K562 (cell line): ENCODE measurements around the gene TTC13. TPM values are rescaled to one million over a fixed set of nuclear protein-coding genes. Genes with fewer than 3 reads are reported as not detected.

Source experiments
- AFF1 ChIP-seq, 2 experiments: fragments of 450-650 bp; IDR thresholded peaks; 2 replicates each; pipeline ENCODE4 v1.6.1; 2018; ENCODE audit warnings: mild to moderate bottlenecking in 2 of 2, low read depth in 1 of 2; ENCODE audit not compliant: partially characterized antibody in 2 of 2
- CREB3L1 ChIP-seq: fragments of 450-650 bp; IDR thresholded peaks from 2 replicates; pipeline ENCODE4 v1.6.1; 2014; ENCODE audit warnings: low read depth, mild to moderate bottlenecking, moderate library complexity, borderline replicate concordance
- DDX20 ChIP-seq: fragments of 450-650 bp; IDR thresholded peaks from 2 replicates; pipeline ENCODE4 v1.6.1; 2016; ENCODE audit warnings: missing genetic modification characterization, low read depth, mild to moderate bottlenecking, missing compliant biosample characterization, moderate library complexity
- EP300 ChIP-seq: IDR thresholded peaks from 2 replicates; pipeline ENCODE4 v1.6.1; 2012; ENCODE audit warnings: low read length, improper control_type of control experiment
- ETV5 ChIP-seq: sonication (generic); formaldehyde crosslinking; IDR thresholded peaks from 2 replicates; pipeline ENCODE4 v1.4.0; 2020; ENCODE audit warnings: low read depth, mild to moderate bottlenecking, missing genetic modification reagents
- EZH2 ChIP-seq: IDR thresholded peaks from 2 replicates; pipeline ENCODE4 v1.6.1; 2012; ENCODE audit warnings: low read depth, mild to moderate bottlenecking, inconsistent platforms, low read length, borderline replicate concordance
- FOXA1 ChIP-seq: fragments of 450-650 bp; IDR thresholded peaks from 2 replicates; pipeline ENCODE4 v1.6.1; 2016; ENCODE audit warnings: mild to moderate bottlenecking, borderline replicate concordance
- HNRNPH1 ChIP-seq: fragments of 200-400 bp; formaldehyde crosslinking; optimal IDR thresholded peaks from 2 replicates; pipeline ENCODE3; 2017; ENCODE audit warnings: low read depth, mild to moderate bottlenecking, low read length, moderate library complexity
- KLF16 ChIP-seq: IDR thresholded peaks from 2 replicates; pipeline ENCODE4 v1.6.1; 2016; ENCODE audit warnings: antibody characterized with exemption
- MBD1 ChIP-seq: fragments of 250-450 bp; sonication (Bioruptor Pico); IDR thresholded peaks from 2 replicates; pipeline ENCODE4 v1.8.0; 2022; ENCODE audit warnings: inconsistent platforms
- SP1 ChIP-seq: sonication (generic); formaldehyde crosslinking; IDR thresholded peaks from 2 replicates; pipeline ENCODE4 v1.8.1; 2022; ENCODE audit warnings: mild to moderate bottlenecking, missing genetic modification reagents
- SREBF2 ChIP-seq: sonication (generic); formaldehyde crosslinking; IDR thresholded peaks from 2 replicates; pipeline ENCODE4 v1.4.0; 2020; ENCODE audit warnings: mild to moderate bottlenecking, missing genetic modification reagents
- SRSF7 ChIP-seq: fragments of 200-400 bp; formaldehyde crosslinking; optimal IDR thresholded peaks from 2 replicates; pipeline ENCODE3; 2017; ENCODE audit warnings: mild to moderate bottlenecking, low read depth, low read length
- TAF1 ChIP-seq: IDR thresholded peaks from 2 replicates; pipeline ENCODE4 v1.6.1; 2011; ENCODE audit warnings: mild to moderate bottlenecking, low read length, moderate library complexity; ENCODE audit not compliant: insufficient read depth, control insufficient read depth, severe bottlenecking; ENCODE audit errors: extremely low read depth
- YY1 ChIP-seq, 3 experiments: IDR thresholded peaks; 2 replicates each; pipeline ENCODE4 v1.6.1; 2011; ENCODE audit warnings: low read length in 2 of 3, mild to moderate bottlenecking in 2 of 3, moderate library complexity in 2 of 3, borderline replicate concordance in 1 of 3, control low read depth in 1 of 3, low read depth in 1 of 3; ENCODE audit not compliant: insufficient read depth in 3 of 3, insufficient replicate concordance in 2 of 3, control insufficient read depth in 1 of 3, insufficient read length in 1 of 3; ENCODE audit errors: extremely low read depth in 1 of 3
- ZBTB7A ChIP-seq: IDR thresholded peaks from 2 replicates; pipeline ENCODE4 v1.6.1; 2011; ENCODE audit warnings: low read depth, mild to moderate bottlenecking, low read length, moderate library complexity, borderline replicate concordance; ENCODE audit not compliant: control insufficient read depth
- ZNF274 ChIP-seq: IDR thresholded peaks from 2 replicates; pipeline ENCODE4 v1.6.1; 2011; ENCODE audit warnings: low read depth, mild to moderate bottlenecking, low read length, moderate library complexity, borderline replicate concordance
- ZNF586 ChIP-seq: fragments of 450-650 bp; formaldehyde crosslinking; conservative IDR thresholded peaks from 2 replicates; pipeline ENCODE4 v1.4.0; 2020; ENCODE audit warnings: mild to moderate bottlenecking, moderate library complexity
- ZNF589 ChIP-seq: fragments of 200-800 bp; sonication (Bioruptor generic); IDR thresholded peaks from 2 replicates; pipeline ENCODE4 v1.6.1; 2016; ENCODE audit warnings: low read depth, missing genetic modification characterization, missing compliant biosample characterization
- polyA plus RNA-seq, 8 experiments: library from polyadenylated mRNA; depleted of rRNA in 4 of 8; stranded (reverse) in 5 of 8; unstranded in 3 of 8; fragments of >200 nt; fragmentation: Nextera tagmentation in 2 of 8; fragmentation: Illumina TruSeq in 1 of 8; extraction: Ambion mirVana in 2 of 8; extraction: Trizol in 1 of 8; gene quantifications; 2 replicates each; pipeline versions ENCODE4 v1.2.1 to v1.2.3, GENCODE V29; 2011 to 2014; ENCODE audit warnings: inconsistent platforms in 1 of 8, missing spikeins in 1 of 8
- total RNA-seq, 7 experiments: library from RNA; depleted of rRNA in 6 of 7; stranded (reverse); fragments of >200 nt in 6 of 7; fragmentation: Illumina TruSeq in 2 of 7; extraction: Trizol in 2 of 7; gene quantifications; 2 replicates each; pipeline versions ENCODE4 v1.2.1 to v1.2.3, GENCODE V29; 2011 to 2021; ENCODE audit warnings: low replicate concordance in 1 of 7

TTC13 gene
- total and polyA plus RNA-seq, 9 of the 15 experiments (the other 6 are each of a cell fraction or from before 2014, with no cell fraction given), result 1.7 to 13.8 (median 9.6) TPM

DNA sequence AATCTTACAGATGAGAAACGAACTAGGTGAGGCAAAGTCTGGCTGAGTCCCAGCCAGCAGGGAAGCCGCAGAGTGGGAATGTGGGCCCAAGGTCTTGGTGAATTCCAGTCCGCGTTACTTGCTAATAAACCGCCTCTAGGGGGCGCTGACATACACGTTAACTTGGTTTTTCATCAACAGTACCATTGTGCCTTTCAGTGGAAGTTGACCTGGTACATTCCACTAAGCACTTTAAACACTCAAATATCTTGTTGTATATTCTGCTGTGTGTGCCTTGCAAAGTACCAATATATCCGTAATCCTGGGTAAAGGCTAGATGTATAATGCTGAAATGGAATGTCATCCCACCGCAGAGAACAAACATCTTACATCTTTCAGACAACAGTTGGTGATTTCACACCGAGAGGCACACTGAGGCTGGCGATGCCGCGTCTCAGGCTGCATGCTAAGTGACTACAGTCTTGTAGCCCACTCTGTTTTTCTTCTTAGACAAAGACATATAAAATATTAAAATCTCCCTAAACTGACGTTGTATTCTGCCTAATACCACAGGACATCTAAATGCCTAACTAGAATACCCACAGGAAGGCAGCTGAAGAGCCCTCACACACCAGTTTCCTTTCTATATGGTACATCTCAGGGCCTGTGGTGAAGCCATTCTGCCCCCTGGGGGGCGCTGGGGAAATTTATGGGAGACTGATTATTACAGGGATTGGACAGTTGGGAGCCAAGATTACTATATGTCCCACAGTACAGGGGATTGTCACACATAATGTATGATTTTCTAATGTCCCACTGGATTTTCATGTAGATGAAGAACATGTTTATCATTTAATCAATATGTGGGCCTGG is 61.2 kb downstream of the TTC13 start (continued):
- TF ChIP-seq MBD1 (CRISPR knock-in tag), result no peak
- no peak for TF ChIP-seq ZNF274
- TF ChIP-seq EP300, result no peak
- TF ChIP-seq YY1 (IDR thresholded peaks at IDR 0.05; ENCODE audit: borderline replicate concordance in 1 of 3, control insufficient read depth in 1 of 3, extremely low read depth in 1 of 3, insufficient read depth in 3 of 3, insufficient read length in 1 of 3, insufficient replicate concordance in 2 of 3, low read depth in 1 of 3, low read length in 2 of 3), result no peak
- TF ChIP-seq SP1 (CRISPR knock-in tag), result 0 out of 2 replicates have a peak, but pooled peaks have one; percentile 37
- no peak for TF ChIP-seq FOXA1
- TF ChIP-seq EZH2, result no peak
- no peak for TF ChIP-seq ZBTB7A
- no peak for TF ChIP-seq SREBF2 (CRISPR knock-in tag)
- TF ChIP-seq TAF1, result no peak
- TF ChIP-seq AFF1 (IDR thresholded peaks at IDR 0.05; ENCODE audit: low read depth in 1 of 2, partially characterized antibody in 2 of 2), result no peak
- no peak for TF ChIP-seq KLF16
- TF ChIP-seq DDX20, result no peak
- TF ChIP-seq ZNF589 (CRISPR knock-in tag), result no peak
- 0 out of 2 replicates have a peak, but pooled peaks have one; percentile 37 for TF ChIP-seq ETV5 (CRISPR knock-in tag)
- no peak for TF ChIP-seq SRSF7
- no peak for TF ChIP-seq CREB3L1
- no peak for TF ChIP-seq ZNF586 (CRISPR knock-in tag)
- TF ChIP-seq HNRNPH1, result no peak
